ENCODE measurements around the gene CDCA7. TPM values are rescaled to one million over a fixed set of nuclear protein-coding genes. Genes with fewer than 3 reads are reported as not detected.
"Not testable (repeated sequence)": the region's sequence is repeated elsewhere in the genome, so short reads cannot be mapped to it uniquely, and the experiment has no call there.

Gene CDCA7
- polyA plus RNA-seq, 1 donor from 2014 or later = 0.27 TPM

DNA sequence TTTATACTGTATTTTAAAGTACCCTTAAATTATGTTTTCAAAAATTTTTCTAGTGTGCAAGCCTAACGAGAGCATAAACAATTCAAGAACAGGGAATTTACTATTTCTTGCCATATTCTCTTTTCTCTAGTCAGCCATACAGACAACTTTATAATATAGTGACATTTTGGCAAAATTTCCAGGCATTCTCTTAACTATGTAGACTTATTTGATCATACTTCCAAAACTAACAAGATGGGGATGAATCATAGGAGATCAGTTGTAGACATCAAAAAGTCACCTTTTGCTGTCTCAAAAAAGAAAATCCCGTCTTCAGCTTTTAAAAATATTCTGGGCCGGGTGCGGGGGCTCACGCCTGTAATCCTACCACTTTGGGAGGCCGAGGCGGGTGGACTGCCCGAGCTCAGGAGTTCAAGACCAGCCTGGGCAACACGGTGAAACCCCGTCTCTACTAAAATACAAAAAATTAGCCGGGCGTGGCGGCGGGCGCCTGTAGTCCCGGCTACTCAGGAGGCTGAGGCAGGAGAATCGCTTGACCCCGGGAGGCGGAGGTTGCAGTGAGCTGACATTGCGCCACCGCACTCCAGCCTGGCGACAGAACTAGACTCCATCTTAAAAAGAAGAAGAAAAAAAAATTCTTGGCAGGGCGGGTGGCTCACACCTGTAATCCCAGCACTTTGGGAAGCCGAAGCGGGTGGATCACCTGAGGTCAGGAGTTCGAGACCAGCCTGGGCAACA is 61.9 kb downstream of the CDCA7 start:
- H3K27ac ChIP-seq (ENCODE audit: low read length); H3K9me2 ChIP-seq (ENCODE audit: insufficient read depth, low read length); H3K79me2 ChIP-seq (replicated peaks; ENCODE audit: insufficient read depth, low read length); H4K20me1 ChIP-seq (ENCODE audit: insufficient read depth); H3K36me3 ChIP-seq (ENCODE audit: insufficient read depth, low read length); H3K27me3 ChIP-seq (ENCODE audit: insufficient read depth, low read depth, low read length); H3K9ac ChIP-seq (ENCODE audit: low read length); H3K4me2 ChIP-seq (ENCODE audit: low read length); H3K4me3 ChIP-seq (ENCODE audit: low read length); H3F3A ChIP-seq (ENCODE audit: insufficient read depth, low read length, poor library complexity, severe bottlenecking); H3K9me3 ChIP-seq (ENCODE audit: low read length); H2AFZ ChIP-seq (ENCODE audit: low read depth, low read length): not testable (repeated sequence)

DNA sequence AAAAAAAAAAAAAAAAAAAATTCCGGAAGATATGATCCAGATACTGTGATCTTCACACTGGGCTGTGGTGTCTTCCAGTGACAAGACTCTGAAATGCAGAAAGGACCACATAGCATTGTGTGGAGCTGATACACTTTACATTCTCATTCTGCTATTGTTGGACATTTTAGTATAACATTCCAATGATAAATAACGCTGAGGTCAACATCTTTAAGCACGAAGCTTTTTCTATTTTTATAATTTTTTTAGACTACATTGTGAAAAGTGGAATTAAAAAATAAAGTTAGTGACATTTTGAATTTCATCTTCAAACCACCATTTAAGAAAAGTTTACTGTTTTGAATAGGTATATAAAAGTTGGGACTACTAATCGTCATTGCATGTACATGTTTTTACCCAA is 62.7 kb downstream of the CDCA7 start:
- no peak for TF ChIP-seq POLR2AphosphoS5 (IDR thresholded peaks at IDR 0.05)
- TF ChIP-seq TAF1 (IDR thresholded peaks at IDR 0.05; ENCODE audit: low read depth) = no peak
- no peak for TF ChIP-seq MXI1 (conservative IDR thresholded peaks at IDR 0.05; ENCODE audit: poor library complexity, severe bottlenecking)
- no peak for TF ChIP-seq EZH2 (IDR thresholded peaks at IDR 0.05; ENCODE audit: borderline replicate concordance, insufficient read depth, low read length, poor library complexity, severe bottlenecking)
- TF ChIP-seq, protein P1, sequence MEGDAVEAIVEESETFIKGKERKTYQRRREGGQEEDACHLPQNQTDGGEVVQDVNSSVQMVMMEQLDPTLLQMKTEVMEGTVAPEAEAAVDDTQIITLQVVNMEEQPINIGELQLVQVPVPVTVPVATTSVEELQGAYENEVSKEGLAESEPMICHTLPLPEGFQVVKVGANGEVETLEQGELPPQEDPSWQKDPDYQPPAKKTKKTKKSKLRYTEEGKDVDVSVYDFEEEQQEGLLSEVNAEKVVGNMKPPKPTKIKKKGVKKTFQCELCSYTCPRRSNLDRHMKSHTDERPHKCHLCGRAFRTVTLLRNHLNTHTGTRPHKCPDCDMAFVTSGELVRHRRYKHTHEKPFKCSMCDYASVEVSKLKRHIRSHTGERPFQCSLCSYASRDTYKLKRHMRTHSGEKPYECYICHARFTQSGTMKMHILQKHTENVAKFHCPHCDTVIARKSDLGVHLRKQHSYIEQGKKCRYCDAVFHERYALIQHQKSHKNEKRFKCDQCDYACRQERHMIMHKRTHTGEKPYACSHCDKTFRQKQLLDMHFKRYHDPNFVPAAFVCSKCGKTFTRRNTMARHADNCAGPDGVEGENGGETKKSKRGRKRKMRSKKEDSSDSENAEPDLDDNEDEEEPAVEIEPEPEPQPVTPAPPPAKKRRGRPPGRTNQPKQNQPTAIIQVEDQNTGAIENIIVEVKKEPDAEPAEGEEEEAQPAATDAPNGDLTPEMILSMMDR (IDR thresholded peaks at IDR 0.05; ENCODE audit: poor library complexity, severe bottlenecking) = no peak
- TF ChIP-seq RAD21 (conservative IDR thresholded peaks at IDR 0.05) = no peak
- TF ChIP-seq, protein P2, sequence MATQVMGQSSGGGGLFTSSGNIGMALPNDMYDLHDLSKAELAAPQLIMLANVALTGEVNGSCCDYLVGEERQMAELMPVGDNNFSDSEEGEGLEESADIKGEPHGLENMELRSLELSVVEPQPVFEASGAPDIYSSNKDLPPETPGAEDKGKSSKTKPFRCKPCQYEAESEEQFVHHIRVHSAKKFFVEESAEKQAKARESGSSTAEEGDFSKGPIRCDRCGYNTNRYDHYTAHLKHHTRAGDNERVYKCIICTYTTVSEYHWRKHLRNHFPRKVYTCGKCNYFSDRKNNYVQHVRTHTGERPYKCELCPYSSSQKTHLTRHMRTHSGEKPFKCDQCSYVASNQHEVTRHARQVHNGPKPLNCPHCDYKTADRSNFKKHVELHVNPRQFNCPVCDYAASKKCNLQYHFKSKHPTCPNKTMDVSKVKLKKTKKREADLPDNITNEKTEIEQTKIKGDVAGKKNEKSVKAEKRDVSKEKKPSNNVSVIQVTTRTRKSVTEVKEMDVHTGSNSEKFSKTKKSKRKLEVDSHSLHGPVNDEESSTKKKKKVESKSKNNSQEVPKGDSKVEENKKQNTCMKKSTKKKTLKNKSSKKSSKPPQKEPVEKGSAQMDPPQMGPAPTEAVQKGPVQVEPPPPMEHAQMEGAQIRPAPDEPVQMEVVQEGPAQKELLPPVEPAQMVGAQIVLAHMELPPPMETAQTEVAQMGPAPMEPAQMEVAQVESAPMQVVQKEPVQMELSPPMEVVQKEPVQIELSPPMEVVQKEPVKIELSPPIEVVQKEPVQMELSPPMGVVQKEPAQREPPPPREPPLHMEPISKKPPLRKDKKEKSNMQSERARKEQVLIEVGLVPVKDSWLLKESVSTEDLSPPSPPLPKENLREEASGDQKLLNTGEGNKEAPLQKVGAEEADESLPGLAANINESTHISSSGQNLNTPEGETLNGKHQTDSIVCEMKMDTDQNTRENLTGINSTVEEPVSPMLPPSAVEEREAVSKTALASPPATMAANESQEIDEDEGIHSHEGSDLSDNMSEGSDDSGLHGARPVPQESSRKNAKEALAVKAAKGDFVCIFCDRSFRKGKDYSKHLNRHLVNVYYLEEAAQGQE (IDR thresholded peaks at IDR 0.05; ENCODE audit: borderline replicate concordance) = no peak
- TF ChIP-seq SMC3 (conservative IDR thresholded peaks at IDR 0.05; ENCODE audit: poor library complexity) = no peak
- no peak for TF ChIP-seq EP300 (conservative IDR thresholded peaks at IDR 0.05; ENCODE audit: poor library complexity, severe bottlenecking)
- H3K4me2 ChIP-seq (ENCODE audit: low read length) = no peak overlapping the region
- H3K36me3 ChIP-seq (ENCODE audit: insufficient read depth, low read length) = no peaks in the 10 kb centered on the region
- H3K9me3 ChIP-seq (ENCODE audit: low read length) = no peaks in the 10 kb centered on the region
- no peak overlapping the region for H2AFZ ChIP-seq (ENCODE audit: low read depth, low read length)
- H3K9ac ChIP-seq (ENCODE audit: low read length) = no peak overlapping the region
- H4K20me1 ChIP-seq (ENCODE audit: insufficient read depth) = no peaks in the 10 kb centered on the region
- H3K27me3 ChIP-seq (ENCODE audit: insufficient read depth, low read depth, low read length) = no peaks in the 10 kb centered on the region
- no peaks in the 10 kb centered on the region for H3K9me2 ChIP-seq (ENCODE audit: insufficient read depth, low read length)
- no peak overlapping the region for H3K4me3 ChIP-seq (ENCODE audit: low read length)
- H3K27ac ChIP-seq (ENCODE audit: low read length) = no peak overlapping the region
- H3F3A ChIP-seq (ENCODE audit: insufficient read depth, low read length, poor library complexity, severe bottlenecking) = no peaks in the 10 kb centered on the region
- no peaks in the 10 kb centered on the region for H3K79me2 ChIP-seq (replicated peaks; ENCODE audit: insufficient read depth, low read length)
